Stomach (tissue), 9 donors: Measurements from ENCODE around the gene ACVR1. TPM values are rescaled to one million over a fixed set of nuclear protein-coding genes. Genes with fewer than 3 reads are reported as not detected.

Experiments
- DNase-seq, 2 donors: peaks; one replicate each; pipeline versions ENCODE4 v3.0.0 to v3.0.0-alpha.2; 2013 to 2019
- H3K27ac ChIP-seq, 5 donors: fragments of 200-600 bp in 4 of 5; sonication (generic) in 4 of 5; one replicate each; pipeline ENCODE4 v1.5.1; 2013 to 2019; ENCODE audit warnings: mild to moderate bottlenecking in 1 of 5, moderate library complexity in 1 of 5
- H3K27me3 ChIP-seq, 3 donors: fragments of 200-600 bp; sonication (generic); one replicate each; pipeline ENCODE4 v1.5.1; 2017 to 2019; ENCODE audit warnings: mixed run types in 1 of 3
- H3K36me3 ChIP-seq, 4 donors: fragments of 200-600 bp; sonication (generic); 1 replicate in 3 of 4; 2 replicates in 1 of 4; pipeline ENCODE4 v1.5.1; 2016 to 2019
- H3K4me1 ChIP-seq, 4 donors: fragments of 200-600 bp; sonication (generic); one replicate each; pipeline ENCODE4 v1.5.1; 2016 to 2019
- H3K4me3 ChIP-seq, 4 donors: fragments of 200-600 bp; sonication (generic) in 3 of 4; one replicate each; pipeline ENCODE4 v1.5.1; 2016 to 2019; ENCODE audit warnings: mild to moderate bottlenecking in 1 of 4
- H3K9me3 ChIP-seq, 4 donors: fragments of 200-600 bp; sonication (generic); one replicate each; pipeline ENCODE4 v1.5.1; 2016 to 2019
- EP300 ChIP-seq: sonication (generic); formaldehyde crosslinking; IDR thresholded peaks from one replicate; pipeline ENCODE4 v1.6.1; 2017; ENCODE audit warnings: antibody characterized with exemption
- POLR2A ChIP-seq, 4 donors: fragments of 450-650 bp; IDR thresholded peaks; one replicate each; pipeline ENCODE4 v1.6.1; 2016; ENCODE audit warnings: antibody characterized with exemption in 4 of 4, control low read depth in 2 of 4, mild to moderate bottlenecking in 1 of 4, moderate library complexity in 1 of 4
- POLR2AphosphoS5 ChIP-seq, 3 donors: sonication (generic); formaldehyde crosslinking; IDR thresholded peaks; one replicate each; pipeline ENCODE4 v1.6.1; 2016; ENCODE audit warnings: antibody characterized with exemption in 3 of 3
- WGBS, 5 donors: extraction: QIAGEN DNeasy Blood & Tissue Kit in 3 of 5; methylation state at CpG; one replicate each; pipeline versions ENCODE4 v1.1.5 to v1.1.7; 2013 to 2018; 5-methylcytosine and 5-hydroxymethylcytosine counted together
- intact Hi-C: fragments of 100-400 bp; cut with DNase I; formaldehyde crosslinking; loops from one replicate; pipeline ENCODE4 v1.15.1; 2023; ENCODE audit warnings: low total_unique reads
- polyA plus RNA-seq, 3 donors: library from polyadenylated mRNA; stranded (reverse); fragments of 200-250 nt; gene quantifications; one replicate each; pipeline ENCODE4 v1.2.3, GENCODE V29; 2013
- total RNA-seq, 5 donors: library from RNA; depleted of rRNA; stranded (reverse); fragments of >200 nt; gene quantifications; one replicate each; pipeline versions ENCODE4 v1.1.0 to v1.2.3, GENCODE V29; 2014 to 2016
- TF ChIP-seq, protein P1 (sequence below), 7 experiments: fragments of 450-650 bp in 4 of 7; fragments of 200-600 bp in 3 of 7; sonication (generic) in 3 of 7; IDR thresholded peaks; one replicate each; pipeline ENCODE4 v1.5.1; 2016 to 2019; ENCODE audit warnings: antibody characterized with exemption in 7 of 7, control low read depth in 2 of 7, mild to moderate bottlenecking in 1 of 7
- donor health status: healthy with polysubstance abuse.
- donor health status: Bipolar disorder and iron deficiency.
- donor health status: healthy.

The ACVR1 gene
- total and polyA plus RNA-seq, 8 donors: 2.3 to 32.1 (median 5.6) TPM

GRCh38 chr2:157857881-157858280 is 18.2 kb downstream of the ACVR1 start:
- Histone ChIP-seq H3K9me3 (no peaks in the 10 kb centered on the region), H3K27ac (peak overlapping the region in 3 of 5 donors; percentile 25 to 48 (median 36)), H3K27me3 (no peaks in the 10 kb centered on the region), H3K4me3 (no peak overlapping the region), H3K36me3 (peaks cover 0 to 13% (median 4%) of the 10 kb centered on the region in 4 donors), H3K4me1 (peaks cover 0 to 38% (median 9%) of the 10 kb centered on the region in 4 donors)
- intact Hi-C loops: no loop called here
- 65 to 83% (median 69%) methylated on average over 4 of the region's 4 CpGs for WGBS, 5 donors
- no peak for TF ChIP-seq EP300
- no peak for TF ChIP-seq POLR2AphosphoS5 (IDR thresholded peaks at IDR 0.05)
- no peak for TF ChIP-seq POLR2A (IDR thresholded peaks at IDR 0.05)
- TF ChIP-seq, protein P1, sequence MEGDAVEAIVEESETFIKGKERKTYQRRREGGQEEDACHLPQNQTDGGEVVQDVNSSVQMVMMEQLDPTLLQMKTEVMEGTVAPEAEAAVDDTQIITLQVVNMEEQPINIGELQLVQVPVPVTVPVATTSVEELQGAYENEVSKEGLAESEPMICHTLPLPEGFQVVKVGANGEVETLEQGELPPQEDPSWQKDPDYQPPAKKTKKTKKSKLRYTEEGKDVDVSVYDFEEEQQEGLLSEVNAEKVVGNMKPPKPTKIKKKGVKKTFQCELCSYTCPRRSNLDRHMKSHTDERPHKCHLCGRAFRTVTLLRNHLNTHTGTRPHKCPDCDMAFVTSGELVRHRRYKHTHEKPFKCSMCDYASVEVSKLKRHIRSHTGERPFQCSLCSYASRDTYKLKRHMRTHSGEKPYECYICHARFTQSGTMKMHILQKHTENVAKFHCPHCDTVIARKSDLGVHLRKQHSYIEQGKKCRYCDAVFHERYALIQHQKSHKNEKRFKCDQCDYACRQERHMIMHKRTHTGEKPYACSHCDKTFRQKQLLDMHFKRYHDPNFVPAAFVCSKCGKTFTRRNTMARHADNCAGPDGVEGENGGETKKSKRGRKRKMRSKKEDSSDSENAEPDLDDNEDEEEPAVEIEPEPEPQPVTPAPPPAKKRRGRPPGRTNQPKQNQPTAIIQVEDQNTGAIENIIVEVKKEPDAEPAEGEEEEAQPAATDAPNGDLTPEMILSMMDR (IDR thresholded peaks at IDR 0.05): no peak
- no peak for DNase-seq

GRCh38 chr2:157856187-157856515 is 20.0 kb downstream of the ACVR1 start:
- intact Hi-C loops: no loop called here
- no peak for DNase-seq
- Histone ChIP-seq H3K4me1 (peaks cover 0 to 38% (median 9%) of the 10 kb centered on the region in 4 donors), H3K27ac (peak overlapping the region in 3 of 5 donors; percentile 8 to 62 (median 9)), H3K4me3 (no peak overlapping the region), H3K36me3 (peaks cover 0 to 13% (median 4%) of the 10 kb centered on the region in 4 donors), H3K27me3 (no peaks in the 10 kb centered on the region), H3K9me3 (no peaks in the 10 kb centered on the region)
- TF ChIP-seq POLR2AphosphoS5 (IDR thresholded peaks at IDR 0.05) (no peak), EP300 (no peak), POLR2A (IDR thresholded peaks at IDR 0.05) (no peak)
- TF ChIP-seq, protein P1 (IDR thresholded peaks at IDR 0.05): no peak
- WGBS, 5 donors: 72 to 90% (median 85%) methylated on average over 2 of the region's 2 CpGs

GRCh38 chr2:157853820-157854219 is 22.3 kb downstream of the ACVR1 start:
- Histone ChIP-seq H3K27ac (no peak overlapping the region), H3K4me1 (peaks cover 6 to 61% (median 20%) of the 10 kb centered on the region in 4 donors), H3K4me3 (no peak overlapping the region), H3K36me3 (peaks cover 0 to 5% (median 0%) of the 10 kb centered on the region in 4 donors), H3K9me3 (no peaks in the 10 kb centered on the region), H3K27me3 (no peaks in the 10 kb centered on the region)
- no peak for DNase-seq
- WGBS, 5 donors: 70 to 91% (median 75%) methylated on average over 3 of the region's 3 CpGs
- TF ChIP-seq, protein P1 (IDR thresholded peaks at IDR 0.05): no peak
- intact Hi-C loops: no loop called here

DNA sequence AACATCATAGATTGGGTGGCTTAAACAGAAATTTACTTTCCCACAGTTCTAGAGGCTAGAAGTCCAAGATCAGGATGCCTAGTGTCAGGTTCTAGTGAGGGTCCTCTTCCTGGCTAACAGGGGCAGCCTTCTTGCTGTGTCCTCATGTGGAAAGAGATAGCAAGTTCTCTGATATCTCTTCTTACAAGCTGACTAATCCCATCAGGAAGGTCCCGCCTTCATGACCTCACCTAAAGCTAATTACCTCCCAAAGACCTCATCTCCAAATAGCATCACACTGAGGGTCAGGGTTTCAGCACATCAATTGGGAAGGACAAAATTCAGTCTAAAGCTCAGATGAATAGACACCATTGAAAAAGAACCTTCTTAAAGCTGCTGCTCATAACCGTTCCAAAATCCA is 22.9 kb downstream of the ACVR1 start:
- no peak for TF ChIP-seq POLR2AphosphoS5 (IDR thresholded peaks at IDR 0.05)
- TF ChIP-seq, protein P1 (IDR thresholded peaks at IDR 0.05): no peak
- TF ChIP-seq EP300: no peak
- 90 to 98% (median 93%) methylated on average over 2 of the region's 2 CpGs for WGBS, 5 donors

More for the DNA sequence above, 22.9 kb downstream of the ACVR1 start:
- Histone ChIP-seq H3K4me3 (no peak overlapping the region), H3K9me3 (no peaks in the 10 kb centered on the region), H3K4me1 (peaks cover 6 to 58% (median 22%) of the 10 kb centered on the region in 4 donors), H3K36me3 (peaks cover 0 to 5% (median 0%) of the 10 kb centered on the region in 4 donors), H3K27me3 (no peaks in the 10 kb centered on the region), H3K27ac (no peak overlapping the region)
- intact Hi-C loops: no loop called here
- DNase-seq: no peak
